DMS 273 treated with DMSO at 0.1 percent for 48 hours (cell line): ENCODE data around the gene FUZ.

ENCODE experiments used
- DNase-seq: peaks from one replicate; lab custom pipeline; 2025; lab: John Stamatoyannopoulos, UW

FUZ gene

GRCh38 chr19:49851456-49852259 lies 38.6 kb upstream of the FUZ start:
- no peak for DNase-seq

GRCh38 chr19:49850487-49851342 lies 37.6 kb upstream of the FUZ start, which contains the start of gene PTOV1:
TSS of gene PTOV1 (plus strand) at chr19:49851159.
- peak; percentile 65 for DNase-seq

GRCh38 chr19:49850221-49850486 lies 37.1 kb upstream of the FUZ start:
- no peak for DNase-seq

DNA sequence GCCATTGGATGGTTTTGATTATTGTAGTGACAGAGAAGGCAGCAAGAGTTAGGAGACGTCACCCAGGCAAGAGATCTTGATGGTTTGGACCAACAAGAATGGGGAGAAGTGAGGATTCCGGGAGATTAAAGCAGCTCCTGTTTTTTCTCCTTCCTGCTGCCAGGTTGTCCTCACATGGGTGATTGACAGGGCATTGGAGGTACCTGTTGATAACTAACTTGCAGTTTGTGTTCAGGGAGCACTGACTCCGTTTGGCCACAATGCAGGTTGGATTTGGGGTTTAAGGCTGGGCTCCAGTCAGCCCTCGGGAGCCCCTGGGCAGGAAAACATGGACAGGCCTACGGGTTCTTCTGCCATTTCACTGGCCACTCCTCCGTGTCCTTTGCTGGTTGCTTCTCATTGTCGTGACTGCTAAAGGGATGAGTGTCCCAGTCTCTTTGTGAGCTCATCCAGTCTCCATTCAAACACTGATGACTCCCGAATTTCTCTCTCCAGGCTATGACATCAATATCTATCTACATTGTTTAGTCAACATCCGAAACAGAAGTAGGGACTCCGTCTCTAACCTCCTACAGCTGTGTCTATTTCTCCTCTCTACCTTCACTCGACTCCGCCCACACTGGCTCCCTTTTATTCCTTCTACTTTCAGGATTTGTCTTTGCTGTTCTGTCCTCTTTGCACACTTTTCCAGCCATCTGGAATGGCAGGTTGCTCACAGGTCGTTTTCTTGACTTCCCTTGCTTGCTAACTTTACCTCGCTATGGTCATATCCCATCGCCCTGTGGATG lies 36.5 kb upstream of the FUZ start:
- DNase-seq: no peak

- no peak for DNase-seq
Measured at GRCh38 chr19:49848938-49849337, 35.8 kb upstream of the FUZ start.

DNA sequence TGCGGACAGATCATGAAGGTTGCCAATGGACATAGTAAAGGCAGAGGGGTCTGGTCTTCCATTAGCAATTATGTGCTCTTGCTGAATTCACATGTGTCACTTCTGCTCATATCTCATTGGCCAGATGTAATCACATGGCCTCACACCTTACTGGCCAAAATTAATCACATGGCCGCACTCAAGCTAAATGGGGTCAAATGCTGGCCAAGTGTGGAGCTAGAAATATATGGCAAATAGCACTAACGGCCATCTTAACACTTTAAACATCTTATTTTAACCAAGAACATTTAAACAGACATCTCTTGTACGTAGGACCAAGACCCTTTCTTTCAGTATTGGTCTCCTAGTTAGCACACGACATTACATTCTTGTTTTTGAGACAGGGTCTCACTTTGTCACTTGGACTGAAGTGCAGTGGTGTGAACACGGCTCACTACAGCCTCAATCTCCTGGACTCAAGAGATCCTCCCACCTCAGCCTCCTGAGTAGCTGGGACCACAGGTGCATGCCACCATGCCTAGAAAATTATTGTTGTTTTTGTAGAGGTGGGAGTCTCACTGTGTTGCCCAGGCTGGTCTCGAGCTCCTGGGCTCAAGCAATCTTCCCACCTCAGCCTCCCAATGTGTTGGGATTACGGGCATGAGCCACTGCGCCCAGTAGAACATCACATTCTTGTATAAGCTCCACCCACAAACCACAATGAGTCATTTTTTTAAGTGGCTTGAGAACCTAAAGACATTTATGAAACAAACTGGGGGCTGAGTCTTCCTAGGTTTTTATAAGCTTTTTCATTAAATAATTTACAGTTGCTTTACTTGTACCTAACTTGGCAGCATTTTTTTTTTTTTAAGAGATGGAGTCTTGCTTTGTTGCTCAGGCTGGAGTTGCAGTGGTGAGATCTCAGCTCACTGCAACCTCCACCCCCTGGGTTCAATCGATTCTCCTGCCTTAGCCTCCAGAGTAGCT lies 34.9 kb upstream of the FUZ start:
- DNase-seq: no peak

GRCh38 chr19:49846408-49846807 lies 33.3 kb upstream of the FUZ start:
- DNase-seq: no peak

- DNase-seq: no peak
Measured at GRCh38 chr19:49845414-49845813, 32.3 kb upstream of the FUZ start.

DNA sequence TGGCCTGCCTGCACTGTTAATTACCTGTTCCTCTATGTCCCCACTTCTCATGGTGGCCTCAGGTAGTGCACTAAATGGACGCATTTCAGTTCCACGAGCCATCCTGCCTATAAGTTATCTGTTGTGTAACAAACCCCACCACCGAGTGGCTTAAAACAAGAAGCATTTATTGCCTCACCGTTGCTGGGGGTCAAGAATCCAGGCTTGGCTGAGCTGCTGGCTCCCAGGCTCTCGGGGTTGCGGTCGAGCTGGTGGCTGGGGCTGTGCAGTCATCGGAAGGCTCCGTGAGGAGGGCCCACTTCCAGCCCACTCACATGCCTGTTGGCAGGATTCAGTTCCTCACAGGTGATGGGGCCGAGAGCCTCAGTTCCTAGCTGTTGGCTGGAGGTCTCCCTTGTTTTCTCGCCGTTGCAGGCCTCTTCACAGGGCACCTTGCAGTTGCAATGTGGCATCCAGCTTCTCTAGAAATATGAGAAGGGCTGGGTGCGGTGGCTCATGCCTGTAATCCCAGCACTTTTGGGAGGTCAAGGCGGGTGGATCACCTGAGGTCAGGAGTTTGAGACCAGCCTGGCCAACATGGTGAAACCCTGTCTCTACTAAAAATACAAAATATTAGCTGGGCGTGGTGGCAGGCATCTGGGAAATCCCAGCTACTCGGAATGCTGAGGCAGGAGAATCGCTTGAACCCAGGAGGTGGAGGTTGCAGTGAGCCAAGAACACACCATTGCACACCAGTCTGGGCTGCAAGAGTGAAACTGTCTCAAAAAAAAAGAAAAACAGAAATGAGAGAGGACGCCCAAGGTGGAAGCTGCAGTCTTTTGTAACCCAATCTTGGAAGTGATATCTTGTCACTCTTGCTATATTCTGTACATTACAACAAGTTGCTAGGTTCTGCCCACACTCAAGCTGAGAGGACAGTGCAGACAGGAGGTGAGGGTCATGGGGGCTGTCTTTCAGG lies 31.3 kb upstream of the FUZ start:
- no peak for DNase-seq

- DNase-seq: no peak
Measured at GRCh38 chr19:49843265-49843664, 30.2 kb upstream of the FUZ start.

DNA sequence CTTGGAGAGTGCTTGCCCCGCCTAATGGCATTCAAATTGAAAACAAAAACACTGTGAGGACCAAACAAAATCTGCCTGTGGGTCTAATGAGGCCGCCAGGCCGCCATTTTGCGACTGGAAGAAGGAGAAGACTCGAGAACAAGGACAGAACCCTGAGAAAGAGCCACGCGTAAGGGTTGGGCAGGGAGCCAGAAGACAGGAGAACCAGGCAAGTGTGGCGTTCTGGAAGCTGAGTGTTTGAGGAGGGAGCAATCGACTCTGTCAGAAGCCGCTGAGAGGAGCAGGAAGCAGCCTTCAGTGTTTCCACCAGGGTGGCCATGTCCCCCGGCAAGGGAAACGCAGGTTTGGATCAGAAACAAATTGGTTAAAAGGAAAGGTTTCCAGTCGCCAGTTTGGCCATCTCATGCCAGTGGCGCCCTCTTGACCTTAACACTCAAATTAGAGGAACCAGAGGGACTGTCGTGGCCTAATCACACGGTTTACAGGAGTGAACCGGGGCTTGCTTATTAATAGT lies 27.7 kb upstream of the FUZ start:
- DNase-seq: no peak

DNA sequence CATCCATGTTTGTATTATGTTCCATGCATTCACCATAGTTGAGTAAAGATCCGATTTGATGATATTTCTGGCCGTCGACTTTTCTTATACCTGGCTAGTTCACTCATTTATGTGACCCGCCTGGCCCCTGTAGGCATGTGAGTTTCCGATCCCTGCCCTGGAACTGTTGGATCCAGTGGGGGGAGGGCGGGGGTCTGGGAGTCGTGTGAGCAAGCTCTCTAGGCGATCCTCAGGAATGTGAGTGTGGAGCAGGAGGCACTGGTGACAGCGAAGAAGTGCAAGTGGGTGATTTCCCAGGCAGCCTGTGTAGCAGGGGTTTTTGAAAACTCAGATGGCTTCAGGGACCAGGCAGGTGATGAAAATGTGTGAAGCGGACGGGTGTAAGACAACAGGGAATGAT lies 27.2 kb upstream of the FUZ start:
- no peak for DNase-seq

DNA sequence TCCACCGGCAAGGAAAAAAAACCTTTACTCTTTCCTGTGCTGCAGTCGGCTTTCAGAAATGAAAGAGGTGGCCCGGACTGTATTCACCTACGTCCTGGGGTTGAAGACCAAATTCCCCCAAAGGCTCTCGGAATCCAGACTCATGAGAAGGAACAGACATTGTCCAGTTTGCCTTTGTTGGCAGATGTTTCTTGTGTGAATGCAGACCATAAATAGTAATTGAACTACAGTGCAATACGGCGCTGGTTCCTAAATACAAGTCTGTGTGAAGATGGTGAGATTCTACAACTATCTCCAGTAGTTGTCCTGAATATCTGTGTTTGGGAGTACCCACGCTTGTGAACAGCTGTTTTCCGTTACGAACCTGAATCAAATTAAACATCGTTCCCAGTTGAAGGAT lies 26.6 kb upstream of the FUZ start:
- no peak for DNase-seq

- no peak for DNase-seq
Measured at GRCh38 chr19:49838885-49839588, 25.9 kb upstream of the FUZ start.

DNA sequence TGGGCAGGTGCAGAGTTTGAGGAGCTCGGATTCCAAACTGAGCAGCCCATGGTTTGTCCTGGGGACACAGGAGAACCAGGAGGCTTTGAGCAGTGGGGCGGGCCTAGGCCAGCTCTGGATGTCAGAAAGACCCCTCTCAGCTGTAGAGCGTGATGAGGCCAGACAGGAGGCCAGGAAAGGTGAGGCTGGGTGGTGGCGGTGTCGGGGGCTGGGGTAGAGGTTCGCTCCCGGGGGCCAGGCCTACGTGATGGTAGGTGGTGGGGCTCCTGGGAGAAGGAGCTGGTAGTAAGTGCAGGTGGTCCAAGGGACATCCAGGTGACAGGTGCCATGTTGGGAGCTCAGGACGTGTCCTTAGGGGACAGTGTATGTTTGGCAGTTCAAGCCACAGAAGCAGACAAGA lies 24.3 kb upstream of the FUZ start:
- no peak for DNase-seq

DNA sequence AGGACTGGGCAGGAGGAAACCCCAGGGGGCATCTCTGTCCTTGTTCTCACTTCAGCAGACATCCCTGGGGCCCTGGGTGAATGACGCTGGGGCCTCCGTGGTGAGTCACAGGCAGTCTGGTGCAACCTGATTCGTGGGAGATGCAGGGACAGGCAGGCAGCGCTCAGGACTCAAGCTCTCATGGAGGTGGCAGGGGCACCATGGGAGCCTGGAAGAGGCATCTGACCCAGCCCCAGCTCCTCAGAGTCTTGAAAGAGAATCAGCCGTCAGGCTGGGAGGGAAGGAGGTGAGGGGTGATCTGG lies 23.9 kb upstream of the FUZ start:
- DNase-seq: no peak

GRCh38 chr19:49836176-49837008 lies 23.3 kb upstream of the FUZ start:
- no peak for DNase-seq

DNA sequence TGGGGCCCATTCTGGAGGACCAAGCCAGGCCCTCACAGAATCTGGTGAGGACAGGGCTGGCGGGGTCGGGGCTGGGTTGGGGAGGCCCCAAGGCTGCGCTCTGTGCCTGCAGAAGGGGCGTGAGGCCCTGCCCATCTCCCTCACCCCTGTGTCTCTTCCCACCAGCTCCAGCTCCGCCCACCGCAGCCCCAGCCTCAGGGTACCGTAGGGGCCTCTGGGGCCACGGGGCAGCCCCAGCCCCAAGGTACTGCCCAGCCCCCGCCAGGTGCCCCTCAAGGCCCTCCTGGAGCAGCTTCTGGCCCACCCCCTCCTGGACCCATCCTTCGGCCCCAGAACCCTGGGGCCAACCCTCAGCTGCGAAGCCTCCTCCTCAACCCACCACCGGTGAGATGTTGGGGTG lies 22.5 kb upstream of the FUZ start:
- no peak for DNase-seq

DNA sequence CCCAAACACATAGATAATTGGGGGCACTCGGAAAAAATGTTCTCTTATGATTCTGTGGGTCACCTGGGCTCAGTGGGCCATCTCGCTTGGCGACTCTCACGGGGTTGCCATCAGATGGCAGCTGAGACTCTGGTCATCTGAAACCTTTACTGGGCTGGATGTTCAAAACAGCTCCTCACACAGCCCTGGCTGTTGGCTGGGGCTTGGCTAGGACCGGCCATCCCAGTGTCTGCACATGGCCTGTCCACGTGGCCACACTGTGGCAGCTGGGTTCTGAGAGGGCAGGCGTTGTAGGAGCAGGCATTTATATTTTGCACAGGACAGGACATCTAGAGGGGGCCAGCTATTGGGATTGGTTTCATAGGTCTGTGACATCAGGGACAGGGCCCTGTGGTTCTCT lies 20.5 kb upstream of the FUZ start:
- no peak for DNase-seq
